ENCODE results near the gene HNF4A.

DNA sequence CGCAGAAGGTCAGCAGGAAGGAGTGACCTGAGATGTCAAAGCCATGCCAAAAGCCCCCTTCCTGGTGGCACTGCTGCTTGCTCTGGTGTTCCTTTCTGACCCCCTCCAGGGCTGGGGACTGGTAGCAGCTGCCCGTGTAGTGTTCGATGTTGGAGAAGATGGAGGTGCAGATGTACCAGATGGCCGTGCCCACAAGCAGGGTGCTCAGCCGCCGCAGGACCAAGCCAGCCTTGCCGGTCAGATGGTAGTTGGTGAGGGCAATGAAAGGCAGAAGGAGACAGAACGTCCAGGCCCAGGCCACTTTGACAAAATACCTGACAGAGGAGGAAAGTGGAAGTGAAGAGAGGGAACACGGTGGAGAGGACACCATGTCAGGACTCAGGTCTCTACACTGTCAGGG lies 48.6 kb upstream of the HNF4A start:
- TF ChIP-seq POLR2A (IDR thresholded peaks at IDR 0.05), result no peak
- TF ChIP-seq CTCF (IDR thresholded peaks at IDR 0.05), result no peak
- no peak for TF ChIP-seq EP300 (IDR thresholded peaks at IDR 0.05)

All from ovary (tissue), 3 donors.